Left renal cortex interstitium (tissue), 4 donors: Measurements from ENCODE around the gene TYSND1. TPM values are rescaled to one million over a fixed set of nuclear protein-coding genes. Genes with fewer than 3 reads are reported as not detected.
"Not testable (repeated sequence)": the region's sequence is repeated elsewhere in the genome, so short reads cannot be mapped to it uniquely, and the experiment has no call there.

Experiments
- DNase-seq, 4 donors: peaks; one replicate each; pipeline ENCODE4 v3.0.0-alpha.2; 2013; ENCODE audit warnings: low read depth in 4 of 4, low spot score in 2 of 4, missing footprints in 1 of 4
- polyA plus RNA-seq, 4 donors: library from polyadenylated mRNA; unstranded; fragments of 120-200 nt; gene quantifications; one replicate each; pipeline ENCODE4 v1.2.1, GENCODE V29; 2013; ENCODE audit not compliant: insufficient read length in 4 of 4

Gene TYSND1
- polyA plus RNA-seq, 4 donors: 9.5 to 15.4 (median 13.5) TPM

GRCh38 chr10:70164163-70164562 lies 17.7 kb upstream of the TYSND1 start:
- DNase-seq: no peak

DNA sequence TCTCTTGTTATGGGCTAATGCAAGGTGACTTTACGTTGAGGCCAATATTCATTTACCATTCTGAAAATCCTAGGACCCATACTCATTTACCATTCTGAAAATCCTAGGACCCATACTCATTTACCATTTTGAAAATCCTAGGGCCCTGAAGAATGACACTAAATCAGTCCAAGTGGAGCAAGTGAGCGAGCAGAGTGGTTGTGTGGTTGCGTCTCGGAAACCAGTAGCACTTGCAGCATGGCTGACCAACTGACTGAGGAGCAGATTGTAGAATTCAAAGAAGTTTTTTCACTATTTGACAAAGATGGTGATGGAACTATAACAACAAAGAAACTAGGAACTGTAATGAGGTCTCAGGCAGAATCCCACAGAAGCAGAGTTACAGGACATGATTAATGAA lies 16.9 kb upstream of the TYSND1 start:
- no peak for DNase-seq

DNA sequence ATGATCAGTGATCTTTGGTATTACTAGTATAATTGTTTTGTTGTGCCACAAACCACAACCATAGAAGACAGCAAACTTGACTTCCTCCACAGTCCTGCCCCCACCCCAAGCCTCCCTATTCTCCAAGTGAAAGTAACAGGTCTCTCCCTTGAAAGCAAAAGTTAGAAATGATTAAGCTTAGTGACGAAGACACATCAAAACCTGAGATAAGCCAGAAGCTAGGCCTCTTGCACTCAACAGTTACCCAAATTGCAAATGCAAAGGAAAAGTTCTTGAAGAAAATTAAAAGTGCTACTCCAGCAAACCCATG lies 16.3 kb upstream of the TYSND1 start:
- DNase-seq: no peak

- no peak for DNase-seq
These were observed 15.8 kb upstream of the TYSND1 start for GRCh38 chr10:70162151-70162891.

GRCh38 chr10:70160798-70161197 lies 14.3 kb upstream of the TYSND1 start:
- no peak for DNase-seq

DNA sequence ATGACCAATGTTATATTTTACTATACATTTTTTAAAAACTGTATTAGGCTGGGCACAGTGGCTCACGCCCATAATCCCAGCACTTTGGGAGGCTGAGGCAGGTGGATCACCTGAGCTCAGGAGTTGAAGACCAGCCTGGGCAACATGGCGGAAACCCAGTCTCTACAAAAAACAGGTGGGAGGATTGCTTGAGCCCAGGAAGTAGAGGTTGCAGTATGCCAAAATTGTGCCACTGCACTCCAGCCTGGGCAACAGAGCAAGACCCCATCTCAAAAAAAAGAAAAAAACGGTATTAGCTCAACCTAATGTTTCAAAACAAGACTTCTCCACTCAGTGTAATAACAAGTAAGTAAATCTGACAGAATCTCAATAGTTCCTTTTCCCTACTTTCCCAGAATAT lies 12.9 kb upstream of the TYSND1 start:
- DNase-seq: not testable (repeated sequence)

DNA sequence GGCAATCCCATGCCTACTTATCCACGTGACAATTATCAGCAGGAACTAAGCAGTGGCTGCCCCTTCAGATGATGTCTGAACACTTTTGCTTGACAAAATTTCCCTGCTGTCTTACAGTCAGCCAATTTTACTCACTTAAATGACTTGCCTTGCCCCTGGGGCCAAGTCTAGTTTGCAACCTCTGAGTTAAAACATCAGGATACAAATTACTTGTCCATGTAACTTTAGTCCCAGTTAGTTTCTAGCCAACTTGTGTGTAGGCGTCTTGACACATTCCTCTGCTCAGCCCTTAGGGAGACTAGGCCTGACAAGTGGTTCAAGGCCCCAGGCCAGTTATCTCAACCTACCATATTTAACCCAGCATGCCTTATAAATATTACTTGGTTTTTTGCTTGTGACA lies 11.6 kb upstream of the TYSND1 start:
- DNase-seq: no peak

DNA sequence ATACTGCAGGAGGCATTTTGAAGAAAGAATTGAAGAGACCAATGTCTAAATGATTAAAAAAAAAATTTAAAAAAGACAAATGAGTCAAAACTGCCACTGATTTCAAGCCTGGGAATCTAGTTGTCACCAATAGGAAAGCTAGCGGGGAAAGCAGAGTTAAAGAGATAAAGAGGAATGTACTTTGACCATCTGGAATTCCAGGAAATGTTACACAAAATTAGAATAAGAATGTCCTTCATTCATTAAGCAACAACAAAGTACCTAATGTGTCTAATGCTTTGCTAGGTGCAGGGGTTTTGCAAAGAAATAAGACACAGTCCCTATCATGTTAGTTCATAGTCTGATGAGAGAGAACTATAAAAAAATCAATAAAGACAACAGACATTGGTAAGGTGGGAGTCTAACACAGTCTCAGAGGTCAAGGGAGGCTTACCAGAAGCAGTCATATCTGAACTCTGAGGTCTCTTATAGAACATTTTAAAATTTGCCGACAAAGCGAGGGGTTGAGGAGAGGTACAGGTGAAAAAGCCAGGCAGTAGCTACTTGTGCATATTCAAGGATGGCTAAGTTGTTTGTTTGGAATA lies 8.8 kb upstream of the TYSND1 start:
- no peak for DNase-seq

DNA sequence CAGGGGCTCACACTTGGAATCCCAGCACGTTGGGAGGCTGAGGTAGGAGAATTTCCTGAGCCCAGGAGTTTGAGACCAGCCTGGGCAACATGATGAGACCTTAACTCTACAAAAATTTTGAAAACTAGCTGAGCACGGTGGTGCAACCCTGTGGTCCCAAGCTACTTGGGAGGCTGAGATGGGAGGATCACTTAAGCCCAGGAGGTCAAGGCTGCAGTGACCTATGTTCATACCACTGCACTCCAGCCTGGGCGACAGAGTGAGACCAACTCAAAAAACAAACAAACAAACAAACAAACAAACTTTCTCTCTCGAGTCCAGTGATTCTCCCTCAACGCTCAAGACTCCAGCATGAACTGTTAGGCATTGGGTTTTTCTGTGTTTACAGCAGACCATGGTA lies 2.0 kb upstream of the TYSND1 start:
- DNase-seq: no peak

- DNase-seq: no peak
These were observed 742 bp upstream of the TYSND1 start for GRCh38 chr10:70147259-70147625.

GRCh38 chr10:70145666-70146488 lies 623 bp downstream of the TYSND1 start:
- peak; percentile 45 to 58 (median 55) for DNase-seq

DNA sequence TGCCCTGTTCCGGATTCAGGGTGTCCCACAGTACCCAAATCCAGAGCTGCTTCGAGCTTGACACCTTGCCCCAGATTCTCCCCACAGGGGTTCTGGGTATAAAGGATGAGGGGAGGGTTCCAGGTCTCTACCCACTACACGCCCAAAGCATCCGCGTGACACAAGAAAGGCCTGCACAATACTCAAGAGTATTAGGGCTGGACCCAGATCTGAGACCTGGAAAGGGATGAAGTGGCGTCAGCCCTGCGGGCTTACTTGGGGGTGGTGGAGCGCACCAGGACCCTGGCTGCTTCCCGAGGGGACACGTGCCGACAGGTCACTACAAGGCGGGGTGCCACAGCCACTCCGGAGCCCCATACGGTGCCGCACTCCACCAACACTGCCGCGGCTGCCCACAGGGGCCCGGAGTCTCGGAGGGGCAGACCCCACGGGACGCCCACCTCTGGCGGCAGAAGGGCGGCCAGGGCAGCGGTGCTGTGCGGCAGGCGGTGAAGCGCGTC lies 1.3 kb downstream of the TYSND1 start:
- DNase-seq: no peak

DNA sequence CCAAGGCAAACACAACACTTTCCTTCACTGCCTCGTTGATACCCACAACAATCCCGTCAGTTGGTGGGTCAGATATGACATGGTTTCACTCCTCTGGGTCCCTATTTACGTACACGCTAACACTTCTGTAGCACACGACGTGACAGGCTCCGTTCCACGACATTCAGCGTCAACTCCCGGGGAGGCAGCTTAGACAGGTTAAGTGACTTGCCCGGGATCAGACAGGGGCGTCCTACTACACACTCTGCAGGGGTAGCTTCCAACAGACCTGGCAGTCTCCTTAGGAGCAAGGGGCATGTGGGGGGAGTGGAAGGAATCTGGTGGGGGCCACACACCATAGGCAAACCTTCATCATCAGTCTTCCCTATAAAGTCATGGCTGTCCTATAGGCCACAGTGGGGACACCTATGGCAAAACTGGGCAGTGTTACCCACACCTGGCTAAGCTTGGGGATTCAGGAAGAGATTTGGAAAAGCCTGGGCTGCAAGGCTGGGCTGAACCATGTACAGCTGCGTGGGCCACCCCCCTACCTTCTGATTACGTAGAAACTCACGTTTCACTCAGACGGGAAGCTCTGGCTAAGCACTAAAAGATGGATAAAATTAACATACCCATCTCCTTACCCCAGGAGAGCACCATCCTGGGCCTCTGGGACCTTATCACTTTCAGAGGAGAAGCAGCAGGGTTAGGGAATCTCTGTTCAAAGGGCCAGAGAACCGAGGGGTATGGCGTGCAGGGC lies 2.0 kb downstream of the TYSND1 start:
- DNase-seq: no peak

DNA sequence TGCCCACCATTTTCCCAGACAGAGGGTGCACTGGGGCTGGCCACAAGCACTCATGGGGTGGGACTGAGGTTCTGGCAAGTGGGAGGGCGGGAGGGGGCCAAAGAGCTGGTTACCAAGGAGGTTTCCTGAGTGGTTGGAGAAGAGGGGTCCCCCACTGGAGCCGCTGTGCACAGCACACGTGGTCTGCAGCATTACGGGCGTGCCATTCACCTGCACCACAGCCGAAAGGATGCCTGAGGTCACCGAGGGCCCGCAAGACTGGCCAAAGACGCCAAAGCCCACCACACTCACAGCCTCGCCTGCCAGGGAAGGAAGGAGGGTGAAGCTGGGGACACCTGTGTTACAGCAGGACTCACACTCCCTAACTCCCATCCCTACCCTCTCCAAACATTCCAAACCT lies 3.9 kb downstream of the TYSND1 start:
- DNase-seq: no peak

DNA sequence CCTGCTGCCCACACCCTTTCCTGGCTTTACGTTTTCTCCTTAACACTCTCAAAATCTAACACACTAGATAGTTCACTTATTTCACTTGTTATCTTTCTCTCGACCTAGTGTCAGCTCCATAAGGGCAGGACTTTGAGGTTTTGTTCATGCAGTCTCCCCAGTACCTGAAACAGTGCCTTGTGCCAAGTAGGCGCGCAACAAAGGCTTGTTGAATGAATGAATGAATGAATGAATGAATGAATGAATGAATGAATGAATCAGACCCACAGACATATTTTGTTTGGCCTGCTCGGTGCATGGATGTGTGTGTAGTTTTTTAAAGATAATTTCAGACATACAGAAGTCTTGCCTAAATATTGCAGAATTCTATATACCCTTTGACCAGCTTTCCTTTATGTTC lies 6.2 kb downstream of the TYSND1 start:
- DNase-seq: no peak

DNA sequence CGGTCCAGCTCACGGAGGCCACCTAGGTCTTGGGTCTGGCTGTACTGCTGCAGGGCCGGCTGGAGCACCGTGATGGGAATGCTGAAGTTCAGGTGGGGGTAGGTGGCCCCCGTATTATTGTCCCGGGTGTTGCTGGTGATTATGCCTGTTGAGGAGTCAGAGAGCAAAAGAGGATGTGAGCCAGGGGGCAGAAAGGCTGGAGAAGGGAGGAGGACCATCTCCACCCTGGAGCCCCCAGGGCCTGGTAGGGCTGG lies 6.6 kb downstream of the TYSND1 start:
- DNase-seq: no peak

- no peak for DNase-seq
These were observed 7.1 kb downstream of the TYSND1 start for GRCh38 chr10:70139151-70139996.

- no peak for DNase-seq
These were observed 8.3 kb downstream of the TYSND1 start for GRCh38 chr10:70137927-70138883.

DNA sequence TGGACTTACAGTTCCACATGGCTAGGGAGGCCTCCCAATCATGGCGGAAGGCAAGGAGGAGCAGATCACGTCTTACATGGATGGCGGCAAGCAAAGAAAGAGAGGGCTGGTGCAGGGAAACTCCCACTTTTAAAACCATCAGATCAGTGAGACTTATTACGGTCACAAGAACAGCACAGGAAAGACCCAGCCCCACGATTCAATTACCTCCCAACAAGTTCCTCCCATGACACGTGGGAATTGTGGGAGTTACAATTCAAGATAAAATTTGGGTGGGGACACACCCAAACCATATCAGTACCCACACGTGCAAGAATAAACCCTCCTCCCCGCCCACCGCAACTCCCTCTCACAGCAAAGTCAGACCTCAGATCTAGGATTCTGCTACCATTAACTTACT lies 9.4 kb downstream of the TYSND1 start:
- no peak for DNase-seq
